Activated CD4-positive, CD25-positive, alpha-beta regulatory T cell (primary cell): Measurements from ENCODE around the gene CCDC144A.
"Not testable (repeated sequence)": the region's sequence is repeated elsewhere in the genome, so short reads cannot be mapped to it uniquely, and the experiment has no call there.

Experiments used
- DNase-seq, 4 experiments: peaks; one replicate each; lab custom pipeline; 2025; lab: John Stamatoyannopoulos, UW

The CCDC144A gene

GRCh38 chr17:16689731-16690281 is at the start of gene CCDC144A:
Gene CCDC144A (plus strand): TSS chr17:16690241. CDS start chr17:16690401, 160 bp downstream.
- DNase-seq: peak in 1 of 4 experiments; percentile 31

- no peak for DNase-seq
Measured at GRCh38 chr17:16649585-16649984, 40.5 kb upstream of the CCDC144A start.

GRCh38 chr17:16652252-16652651 is 37.8 kb upstream of the CCDC144A start:
- DNase-seq: no peak

- no peak for DNase-seq
Measured at GRCh38 chr17:16652847-16653366, 37.1 kb upstream of the CCDC144A start.

GRCh38 chr17:16653367-16654041 is 36.5 kb upstream of the CCDC144A start, which contains the start of gene ZNF624:
Gene ZNF624 (minus strand): TSS chr17:16653850.
- peak; percentile 67 to 72 (median 70) for DNase-seq

GRCh38 chr17:16661217-16661616 is 28.8 kb upstream of the CCDC144A start:
- DNase-seq: no peak

GRCh38 chr17:16662936-16663335 is 27.1 kb upstream of the CCDC144A start:
- DNase-seq: no peak

GRCh38 chr17:16666553-16666906 is 23.5 kb upstream of the CCDC144A start:
- DNase-seq: not testable (repeated sequence)

GRCh38 chr17:16666907-16667636 is 23.0 kb upstream of the CCDC144A start:
- DNase-seq: not testable (repeated sequence)

- no peak for DNase-seq
Measured at GRCh38 chr17:16676676-16677268, 13.3 kb upstream of the CCDC144A start.

- not testable (repeated sequence) for DNase-seq
Measured at GRCh38 chr17:16683290-16684138, 6.5 kb upstream of the CCDC144A start.

- not testable (repeated sequence) for DNase-seq
Measured at GRCh38 chr17:16686019-16686418, 4.0 kb upstream of the CCDC144A start.

GRCh38 chr17:16687151-16687550 is 2.9 kb upstream of the CCDC144A start:
- DNase-seq: not testable (repeated sequence)

GRCh38 chr17:16690447-16690846 is 406 bp downstream of the CCDC144A start:
- not testable (repeated sequence) for DNase-seq

GRCh38 chr17:16697603-16698002 is 7.6 kb downstream of the CCDC144A start:
- DNase-seq: not testable (repeated sequence)

GRCh38 chr17:16745492-16746203 is 55.6 kb downstream of the CCDC144A start:
- not testable (repeated sequence) for DNase-seq

- DNase-seq: not testable (repeated sequence)
Measured at GRCh38 chr17:16746571-16746970, 56.5 kb downstream of the CCDC144A start.

GRCh38 chr17:16750515-16750914 is 60.5 kb downstream of the CCDC144A start:
- not testable (repeated sequence) for DNase-seq

- DNase-seq: not testable (repeated sequence)
Measured at GRCh38 chr17:16751224-16751923, 61.3 kb downstream of the CCDC144A start.

- DNase-seq: not testable (repeated sequence)
Measured at GRCh38 chr17:16751924-16752287, 61.9 kb downstream of the CCDC144A start.
